Mononuclear cell (primary cell): ENCODE data around the gene SMIM10L2A. TPM values are rescaled to one million over a fixed set of nuclear protein-coding genes. Genes with fewer than 3 reads are reported as not detected.
"Not testable (repeated sequence)": the region's sequence is repeated elsewhere in the genome, so short reads cannot be mapped to it uniquely, and the experiment has no call there.

ENCODE experiments used
- H3K27me3 ChIP-seq: 2 replicates; pipeline ENCODE4 v1.6.0; 2011; ENCODE audit warnings: low read length, control low read depth; ENCODE audit not compliant: insufficient read depth
- H3K4me1 ChIP-seq: 2 replicates; pipeline ENCODE4 v1.5.1; 2011; ENCODE audit warnings: mild to moderate bottlenecking, low read length, control low read depth; ENCODE audit not compliant: insufficient read depth
- H3K4me3 ChIP-seq: 2 replicates; pipeline ENCODE4 v1.5.1; 2011; ENCODE audit warnings: mild to moderate bottlenecking, low read length, moderate library complexity
- H3K9me3 ChIP-seq: 2 replicates; pipeline ENCODE4 v1.5.1; 2011; ENCODE audit warnings: low read depth, mild to moderate bottlenecking, control low read depth, low read length
- total RNA-seq: library from RNA; depleted of rRNA; stranded (reverse); fragments of >200 nt; gene quantifications from one replicate; pipeline ENCODE4 v1.2.3, GENCODE V29; 2012

Gene SMIM10L2A
- total RNA-seq, 1 donor: 0.31 TPM

DNA sequence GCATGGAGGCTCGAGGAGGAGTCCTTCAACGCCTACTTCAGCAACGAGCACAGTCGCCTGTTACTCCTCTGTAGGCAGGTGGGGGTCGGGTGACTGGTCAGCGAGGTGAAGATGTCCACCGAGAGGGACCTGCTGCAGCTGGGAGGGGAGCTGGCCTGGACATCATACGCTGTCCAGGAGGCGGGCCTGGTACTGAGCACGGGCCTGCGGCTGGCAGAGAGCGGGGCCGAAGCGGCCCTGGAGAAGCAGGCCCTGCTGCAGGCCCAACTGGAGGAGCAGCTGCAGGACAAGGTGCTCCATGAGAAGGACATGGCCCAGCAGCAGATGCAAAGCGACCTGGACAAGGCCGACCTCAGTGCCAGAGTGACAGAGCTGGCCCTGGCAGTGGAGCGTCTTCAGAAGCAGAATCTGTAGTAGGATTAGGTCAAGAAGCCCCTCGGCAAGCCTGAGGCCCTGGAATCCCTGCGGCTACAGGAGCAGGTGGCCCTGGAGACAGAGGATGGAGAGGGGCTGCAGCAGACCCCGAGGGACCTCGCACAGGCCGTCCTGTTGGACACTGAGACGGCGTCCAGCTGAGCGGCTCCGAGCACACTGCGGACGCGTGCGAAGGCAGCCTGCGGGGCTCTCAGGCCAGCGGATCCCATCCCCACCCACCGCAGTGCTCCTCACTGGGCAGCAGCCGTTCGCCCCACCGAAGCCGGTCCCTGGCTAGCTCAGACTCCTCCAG lies 11.9 kb downstream of the SMIM10L2A start:
- Histone ChIP-seq H3K4me1 (no peaks in the 10 kb centered on the region), H3K9me3 (no peaks in the 10 kb centered on the region), H3K4me3 (no peak overlapping the region), H3K27me3 (peaks cover 3% of the 10 kb centered on the region)

DNA sequence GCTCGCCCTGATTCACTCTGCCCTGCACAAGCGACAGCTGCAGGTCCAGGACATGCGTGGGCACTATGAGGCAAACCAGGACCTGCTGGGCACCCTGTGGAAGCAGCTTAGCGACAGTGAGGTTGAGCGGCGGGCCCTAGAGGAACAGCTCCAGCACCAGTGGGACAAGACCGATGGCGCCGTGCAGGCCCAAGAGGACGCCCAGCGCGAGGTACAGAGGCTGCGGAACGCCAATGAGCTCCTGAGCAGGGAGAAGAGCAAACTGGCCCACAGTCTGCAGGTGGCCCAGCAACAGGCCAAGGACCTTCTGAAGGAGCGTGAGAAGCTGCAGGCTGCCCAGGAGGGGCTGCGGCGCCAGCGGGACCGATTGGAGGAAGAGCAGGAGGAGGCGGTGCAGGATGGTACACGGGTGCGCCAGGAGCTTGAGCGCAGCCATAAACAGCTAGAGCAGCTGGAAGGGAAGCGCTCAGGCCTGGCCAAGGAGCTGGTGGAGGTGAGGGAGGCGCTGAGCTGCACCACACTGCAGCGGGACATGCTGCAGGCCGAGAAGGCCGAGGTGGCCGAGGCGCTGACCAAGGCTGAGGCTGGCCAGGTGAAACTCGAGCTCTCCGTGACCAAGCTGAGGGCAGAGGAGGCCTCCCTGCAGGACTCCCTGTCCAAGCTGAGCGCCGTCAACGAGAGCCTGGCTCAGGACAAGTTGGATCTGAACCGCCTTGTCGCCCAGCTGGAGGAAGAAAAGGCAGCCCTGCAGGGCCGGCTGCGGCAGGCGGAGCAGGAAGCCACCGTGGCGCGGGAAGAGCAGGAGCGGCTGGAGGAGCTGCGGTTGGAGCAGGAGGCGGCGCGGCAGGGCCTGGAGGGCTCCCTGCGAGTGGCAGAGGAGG lies 12.8 kb downstream of the SMIM10L2A start:
- Histone ChIP-seq H3K4me1 (no peaks in the 10 kb centered on the region), H3K4me3 (no peak overlapping the region), H3K27me3 (peaks cover 3% of the 10 kb centered on the region), H3K9me3 (no peaks in the 10 kb centered on the region)

DNA sequence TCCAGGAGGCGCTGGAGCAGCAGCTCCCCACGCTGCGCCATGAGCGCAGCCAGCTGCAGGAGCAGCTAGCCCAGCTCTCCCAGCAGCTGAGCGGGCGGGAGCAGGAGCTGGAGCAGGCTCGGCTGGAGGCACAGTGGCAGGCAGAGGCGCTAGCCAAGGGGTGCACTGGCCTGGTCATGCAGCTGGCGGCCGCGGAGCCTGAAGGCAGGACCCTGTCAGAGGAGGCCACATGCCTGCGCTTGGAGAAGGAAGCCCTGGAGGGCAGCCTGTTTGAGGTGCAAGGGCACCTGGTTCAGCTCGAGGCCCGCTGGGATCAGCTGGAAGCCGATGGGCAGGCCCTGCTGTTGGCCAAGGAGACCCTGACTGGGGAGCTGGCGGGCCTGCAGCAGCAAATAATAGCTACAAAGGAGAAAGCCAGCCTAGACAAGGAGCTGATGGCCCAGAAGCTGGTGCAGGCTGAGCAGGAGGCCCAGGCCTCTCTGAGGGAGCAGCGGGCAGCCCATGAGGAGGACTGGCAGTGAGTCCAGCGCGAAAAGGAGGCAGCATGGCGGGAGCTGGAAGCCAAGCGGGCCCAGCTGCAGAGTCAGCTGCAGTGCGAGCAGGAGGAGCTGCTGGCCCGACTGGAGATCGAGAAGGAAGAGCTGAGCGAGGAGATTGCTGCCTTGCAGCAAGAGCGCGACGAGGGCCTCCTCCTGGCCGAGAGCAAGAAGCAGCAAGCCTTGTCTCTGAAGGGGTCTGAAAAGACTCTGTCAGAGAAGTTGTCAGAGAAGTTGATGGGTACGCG lies 13.6 kb downstream of the SMIM10L2A start:
- H3K4me1 ChIP-seq: no peaks in the 10 kb centered on the region
- no peaks in the 10 kb centered on the region for H3K27me3 ChIP-seq
- H3K4me3 ChIP-seq: no peak overlapping the region
- H3K9me3 ChIP-seq: no peaks in the 10 kb centered on the region

DNA sequence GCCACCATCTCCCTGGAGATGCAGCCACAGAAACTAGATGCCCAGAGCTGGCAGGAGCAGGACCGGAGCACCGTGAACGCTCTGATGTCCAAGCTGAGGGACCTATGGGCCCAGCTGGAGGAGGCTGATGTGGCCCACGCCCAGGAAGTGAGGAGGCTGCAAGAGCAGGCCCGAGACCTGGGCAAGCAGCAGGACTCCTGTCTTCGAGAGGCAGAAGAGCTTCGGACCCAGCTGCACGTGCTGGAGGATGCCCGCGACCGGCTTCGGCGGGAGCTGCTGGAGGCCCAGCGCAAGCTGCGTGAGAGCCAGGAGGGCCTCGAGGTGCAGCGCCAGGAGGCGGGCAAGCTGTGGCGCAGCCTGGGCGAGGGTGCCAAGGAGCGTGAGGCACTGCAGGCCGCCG lies 14.2 kb downstream of the SMIM10L2A start:
- H3K4me1 ChIP-seq: no peaks in the 10 kb centered on the region
- H3K27me3 ChIP-seq: no peaks in the 10 kb centered on the region
- H3K4me3 ChIP-seq: no peak overlapping the region
- no peaks in the 10 kb centered on the region for H3K9me3 ChIP-seq

DNA sequence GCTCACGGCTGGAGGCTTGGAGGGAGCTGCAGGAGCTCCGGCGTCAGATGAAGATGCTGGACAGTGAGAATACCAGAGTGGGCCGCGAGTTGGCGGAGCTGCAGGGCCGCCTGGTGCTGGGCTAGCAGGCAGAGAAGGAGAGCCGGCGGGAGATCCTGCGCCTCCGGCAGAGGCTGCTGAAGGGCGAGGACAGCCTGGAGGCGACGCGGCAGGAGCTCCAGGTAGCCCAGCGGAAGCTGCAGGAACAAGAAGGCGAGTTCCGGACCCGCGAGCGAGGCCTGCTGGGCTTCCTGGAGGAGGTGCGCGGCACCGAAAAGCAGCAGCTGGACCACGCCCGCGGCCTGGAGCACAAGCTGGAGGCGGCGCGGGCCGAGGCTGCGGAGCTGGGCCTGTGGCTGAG lies 14.7 kb downstream of the SMIM10L2A start:
- no peaks in the 10 kb centered on the region for H3K4me1 ChIP-seq
- H3K9me3 ChIP-seq: no peaks in the 10 kb centered on the region

DNA sequence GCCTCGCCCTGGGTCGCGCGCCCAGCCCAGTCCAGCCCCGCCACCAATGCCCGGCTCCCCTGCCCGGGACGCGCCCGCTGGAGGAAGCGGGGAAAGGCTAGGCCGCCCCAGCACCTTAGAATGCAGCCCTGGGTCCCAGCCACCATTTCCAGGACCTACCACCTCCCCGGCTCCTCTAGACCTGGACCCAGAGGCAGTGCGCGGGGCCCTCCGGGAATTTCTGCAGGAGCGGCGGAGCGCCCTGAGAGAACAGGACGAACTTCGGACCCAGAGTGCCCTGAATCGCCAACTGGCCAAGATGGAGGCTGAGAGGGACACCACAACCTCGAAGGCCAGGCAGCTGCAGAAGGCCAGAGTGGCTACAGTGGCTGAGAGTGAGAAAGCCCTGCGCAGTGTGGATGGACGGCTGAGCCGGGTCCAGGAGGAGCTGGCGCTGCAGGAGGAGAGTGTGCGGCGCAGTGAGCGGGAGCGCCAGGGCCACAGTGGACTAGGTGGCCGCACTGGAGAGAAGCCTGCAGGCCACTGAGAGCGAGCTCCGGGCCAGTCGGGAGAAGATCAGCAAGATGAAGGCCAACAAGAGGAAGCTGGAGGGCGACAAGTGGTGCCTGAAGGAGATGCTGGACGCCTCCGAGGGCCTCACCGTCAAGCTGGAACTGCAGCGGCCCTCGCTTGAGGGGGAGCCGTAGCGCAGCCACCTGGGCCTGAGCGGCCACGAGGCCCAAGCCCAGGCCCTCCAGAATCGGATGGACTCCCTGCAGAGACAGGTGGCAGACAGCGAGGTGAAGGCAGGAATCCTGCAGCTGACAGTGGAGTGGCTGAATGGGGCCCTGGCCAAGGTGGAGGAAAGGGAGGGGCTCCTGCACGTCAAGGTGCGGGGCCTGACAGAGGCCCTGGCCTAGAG lies 15.5 kb downstream of the SMIM10L2A start:
- no peak overlapping the region for H3K4me3 ChIP-seq
- no peaks in the 10 kb centered on the region for H3K4me1 ChIP-seq
- no peaks in the 10 kb centered on the region for H3K27me3 ChIP-seq
- H3K9me3 ChIP-seq: no peaks in the 10 kb centered on the region

More for the DNA sequence above, 14.7 kb downstream of the SMIM10L2A start:
- Histone ChIP-seq H3K4me3 (no peak overlapping the region), H3K27me3 (no peaks in the 10 kb centered on the region)

DNA sequence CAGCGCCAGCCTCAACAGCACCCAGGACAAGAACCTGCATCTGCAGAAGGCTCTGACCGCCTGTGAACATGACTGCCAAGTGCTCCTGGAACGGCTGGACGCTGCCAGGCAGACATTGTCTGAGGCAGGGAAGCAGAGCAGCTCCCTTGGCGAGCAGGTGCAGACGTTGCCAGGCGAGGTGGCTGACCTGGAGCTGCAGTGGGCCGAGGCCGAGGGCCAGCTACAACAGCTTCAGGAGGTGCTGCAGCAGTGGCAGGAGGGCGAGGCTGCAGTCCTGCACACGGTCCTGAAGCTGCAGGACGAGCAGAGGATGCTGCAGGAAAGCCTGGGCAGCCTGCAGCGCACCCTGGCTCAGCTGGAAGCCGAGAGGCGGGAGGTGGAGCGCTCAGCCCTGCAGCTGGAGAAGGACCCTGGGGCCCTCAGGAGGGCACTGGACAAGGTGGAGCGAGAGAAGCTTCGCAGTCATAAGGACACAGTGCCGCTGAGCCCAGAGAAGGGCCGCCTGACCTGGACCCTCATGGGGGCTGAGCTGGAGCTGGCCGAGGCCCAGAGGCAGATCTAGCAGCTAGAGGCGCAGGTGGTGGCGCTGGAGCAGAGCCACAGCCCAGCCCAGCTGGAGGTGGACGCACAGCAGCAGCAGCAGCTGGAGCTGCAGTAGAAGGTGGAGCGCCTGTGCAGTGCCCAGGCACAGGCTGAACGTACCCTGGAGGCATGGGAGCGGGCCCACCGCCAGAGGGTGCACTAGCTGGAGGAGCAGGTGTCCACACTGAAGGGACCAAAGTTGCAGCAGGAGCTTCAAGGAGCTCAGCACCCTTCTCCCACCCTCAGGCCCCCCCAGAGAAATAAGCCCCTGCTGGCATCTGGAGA lies 16.4 kb downstream of the SMIM10L2A start:
- H3K9me3 ChIP-seq: no peaks in the 10 kb centered on the region
- H3K4me3 ChIP-seq: no peak overlapping the region
- no peaks in the 10 kb centered on the region for H3K4me1 ChIP-seq
- no peaks in the 10 kb centered on the region for H3K27me3 ChIP-seq

DNA sequence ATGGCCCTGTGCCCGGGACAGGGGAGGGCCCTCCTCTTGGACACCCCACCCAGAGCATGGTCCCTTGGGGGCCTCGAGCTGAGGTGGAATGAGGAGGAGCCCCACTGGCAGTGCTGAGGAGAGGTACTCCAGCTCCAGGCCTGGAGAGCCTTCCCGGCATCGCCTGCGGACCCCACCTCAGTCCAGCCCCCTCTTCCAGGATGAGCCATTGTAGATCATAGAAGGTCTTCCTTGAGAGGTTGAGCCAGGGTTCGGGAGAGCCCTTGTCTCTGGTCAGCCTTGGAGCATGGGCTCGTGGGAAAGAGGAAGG lies 16.9 kb downstream of the SMIM10L2A start:
- no peaks in the 10 kb centered on the region for H3K4me1 ChIP-seq

DNA sequence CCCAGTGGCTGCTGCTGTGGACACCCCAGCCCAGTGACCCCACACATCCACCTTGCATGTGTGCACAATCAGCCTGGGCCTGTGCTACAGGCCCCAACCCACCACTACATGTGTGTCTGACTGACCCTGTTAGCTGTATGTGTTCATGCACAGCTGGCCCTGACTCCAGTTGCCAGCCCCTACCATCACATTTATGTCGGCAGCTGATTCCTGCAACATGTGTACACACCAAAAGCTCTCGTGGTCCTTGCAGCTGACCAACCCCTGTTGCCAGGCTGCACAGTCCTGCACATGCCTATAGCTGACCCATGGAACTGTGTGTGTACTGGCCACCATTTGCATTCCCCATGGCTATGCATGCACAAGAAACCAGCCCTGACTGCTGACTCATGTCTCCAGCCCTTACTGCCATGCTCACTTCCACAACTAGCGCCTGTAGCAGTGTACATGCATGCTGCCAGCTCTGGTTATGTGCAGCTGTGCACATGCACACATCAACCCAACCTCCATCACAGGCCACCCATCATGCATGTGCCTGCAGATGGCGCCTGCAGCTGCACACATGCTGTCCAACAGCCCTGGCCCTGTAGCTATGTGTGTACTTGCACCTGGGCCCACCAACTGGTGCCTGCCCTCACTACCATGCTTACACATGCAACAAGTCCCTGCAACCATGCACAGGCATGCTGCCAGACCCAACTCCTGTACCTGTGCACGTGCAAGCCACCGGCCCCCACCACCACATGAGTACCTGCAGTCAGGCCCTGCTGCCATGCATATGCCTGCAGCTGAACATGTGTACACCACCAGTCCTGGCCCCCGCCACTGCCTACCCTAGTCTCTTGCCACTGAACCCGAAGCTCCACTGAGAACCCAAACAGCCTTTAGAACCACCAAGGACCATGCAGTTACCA lies 28.1 kb downstream of the SMIM10L2A start:
- Histone ChIP-seq H3K27me3 (no peaks in the 10 kb centered on the region), H3K4me1 (no peaks in the 10 kb centered on the region), H3K4me3 (no peak overlapping the region), H3K9me3 (no peaks in the 10 kb centered on the region)

More for the DNA sequence above, 16.9 kb downstream of the SMIM10L2A start:
- no peak overlapping the region for H3K4me3 ChIP-seq
- H3K9me3 ChIP-seq: no peaks in the 10 kb centered on the region
- no peaks in the 10 kb centered on the region for H3K27me3 ChIP-seq

DNA sequence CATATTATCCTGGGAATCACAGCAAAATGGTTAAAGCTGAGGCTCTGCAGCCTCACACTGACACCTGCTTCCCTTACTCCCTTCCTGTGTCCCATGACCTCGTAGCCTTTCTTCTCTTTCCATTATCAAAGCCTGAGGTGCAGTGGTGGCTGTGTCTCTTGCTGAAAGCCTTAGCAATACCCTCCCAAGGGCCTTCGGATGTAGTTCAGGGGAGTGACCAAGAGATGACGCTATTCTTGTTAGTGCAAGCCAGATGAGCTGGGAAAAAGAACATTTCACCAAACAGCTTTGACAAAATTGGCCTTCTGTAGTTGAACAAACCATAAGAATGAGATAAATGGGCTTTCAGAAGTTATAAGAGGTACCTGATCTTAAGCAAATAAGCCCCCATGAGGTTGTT lies 31.6 kb downstream of the SMIM10L2A start:
- Histone ChIP-seq H3K4me1 (no peaks in the 10 kb centered on the region), H3K27me3 (no peaks in the 10 kb centered on the region), H3K9me3 (no peaks in the 10 kb centered on the region), H3K4me3 (no peak overlapping the region)

DNA sequence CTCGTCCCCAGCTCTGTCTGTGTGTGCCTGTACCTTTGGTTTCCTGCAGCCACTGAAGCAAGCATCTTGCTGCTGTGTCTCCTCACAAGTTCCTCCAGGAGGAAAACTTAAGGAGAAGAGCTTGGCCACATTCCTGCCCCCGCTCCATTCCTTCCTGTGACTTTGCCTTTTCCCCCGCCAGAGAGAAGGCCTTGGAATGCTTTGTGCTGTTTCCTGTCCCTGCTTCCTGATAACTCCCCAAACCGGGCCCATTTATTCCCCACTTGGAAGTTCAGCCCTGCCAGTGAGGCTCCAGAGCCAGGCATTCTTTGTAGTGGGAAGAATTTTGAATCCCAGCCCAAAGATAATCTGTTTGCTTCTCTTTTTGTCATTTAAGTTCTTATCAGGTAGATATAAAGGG lies 33.1 kb downstream of the SMIM10L2A start:
- Histone ChIP-seq H3K4me3 (no peak overlapping the region), H3K4me1 (no peaks in the 10 kb centered on the region), H3K27me3 (no peaks in the 10 kb centered on the region), H3K9me3 (no peaks in the 10 kb centered on the region)

DNA sequence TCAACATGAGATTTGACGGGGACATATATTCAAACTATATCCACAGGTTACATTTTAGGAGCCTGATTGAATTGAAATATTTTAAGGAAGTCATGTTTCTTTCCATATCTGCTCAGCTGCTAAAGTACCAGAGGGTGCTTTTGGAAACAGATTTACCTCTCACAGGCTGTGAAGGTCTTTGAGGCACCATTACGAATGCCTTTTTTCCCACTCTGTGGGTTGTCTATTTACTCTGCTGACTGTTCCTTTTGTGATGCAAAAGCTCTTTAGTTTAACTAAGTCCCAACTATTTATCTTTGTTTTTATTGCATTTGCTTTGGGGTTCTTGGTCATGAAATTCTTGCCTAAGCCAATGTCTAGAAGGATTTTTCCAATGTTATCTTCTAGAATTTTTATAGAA lies 40.0 kb downstream of the SMIM10L2A start:
- not testable (repeated sequence) for H3K27me3 ChIP-seq, H3K9me3 ChIP-seq, H3K4me3 ChIP-seq, H3K4me1 ChIP-seq

DNA sequence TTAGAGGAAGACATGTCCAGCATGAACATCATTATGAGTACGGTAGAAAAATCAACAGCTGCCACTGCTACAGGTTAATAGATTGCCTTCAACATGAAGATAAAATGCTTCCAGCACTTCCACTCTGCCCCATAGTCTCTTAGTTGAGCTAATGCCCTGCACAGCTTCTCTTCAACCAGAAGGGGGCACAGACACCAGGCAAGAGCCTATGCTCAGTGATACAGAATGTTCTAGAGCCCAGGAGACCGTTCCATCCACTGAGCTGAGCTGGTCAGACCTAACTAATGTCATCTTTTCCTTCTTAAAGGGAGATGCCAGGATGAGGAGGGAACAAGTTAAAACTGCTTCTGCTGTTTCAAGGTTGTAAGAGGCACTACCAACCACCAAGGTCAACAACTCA lies 42.2 kb downstream of the SMIM10L2A start:
- H3K4me3 ChIP-seq: no peak overlapping the region
- no peaks in the 10 kb centered on the region for H3K4me1 ChIP-seq
- H3K9me3 ChIP-seq: no peaks in the 10 kb centered on the region
- no peaks in the 10 kb centered on the region for H3K27me3 ChIP-seq
